Right hindlimb (tissue), 1 donor: Measurements from ENCODE around the gene SIPA1L2.

Experiments
- DNase-seq: peaks from one replicate; pipeline ENCODE4 v3.0.0-alpha.2; 2018

Gene SIPA1L2

DNA sequence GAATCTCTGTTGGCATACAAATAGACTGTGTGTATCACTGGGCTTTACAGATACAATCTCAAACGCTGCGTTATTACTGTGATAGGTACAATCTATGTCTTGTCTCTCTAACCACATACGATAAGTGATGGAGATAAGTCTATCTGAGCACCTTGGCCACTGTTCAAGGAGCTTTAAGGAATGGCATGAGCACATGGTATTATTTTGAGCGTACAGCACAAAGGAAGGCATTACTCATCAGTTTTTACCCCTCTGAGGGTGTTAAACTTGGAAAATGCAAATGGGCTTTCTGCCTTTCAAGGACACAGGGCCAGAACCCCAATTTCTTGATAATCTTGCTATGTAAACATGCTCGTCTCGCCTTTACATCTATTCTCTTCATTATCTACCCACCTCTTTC, 11.6 kb upstream of the SIPA1L2 start:
- no peak for DNase-seq

- no peak for DNase-seq
Measured at GRCh38 chr1:232636799-232637198, 6.9 kb upstream of the SIPA1L2 start.

- DNase-seq: no peak
Measured at GRCh38 chr1:232635778-232636356, 5.9 kb upstream of the SIPA1L2 start.

DNA sequence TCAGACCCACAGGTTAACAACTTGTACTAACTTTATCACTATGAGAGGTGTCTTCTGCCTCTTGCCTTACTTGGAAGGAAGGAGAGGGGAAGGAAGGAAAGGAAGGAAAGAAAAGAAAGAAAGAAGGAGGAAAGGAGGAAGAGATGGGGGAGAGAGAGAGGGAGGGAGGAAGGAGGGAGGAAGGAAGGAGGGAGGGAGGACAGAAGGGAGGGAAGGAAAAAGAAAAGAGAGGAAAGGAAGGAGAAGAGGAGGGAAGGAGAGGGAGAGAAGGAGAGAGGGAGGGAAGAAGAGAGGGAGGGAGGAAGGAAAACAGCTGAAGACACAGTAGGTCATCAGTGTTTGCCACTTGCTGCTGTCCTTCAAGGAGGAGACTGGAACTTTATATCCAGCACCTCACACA, 5.3 kb upstream of the SIPA1L2 start:
- no peak for DNase-seq

- no peak for DNase-seq
Measured at GRCh38 chr1:232634096-232634495, 4.2 kb upstream of the SIPA1L2 start.

DNA sequence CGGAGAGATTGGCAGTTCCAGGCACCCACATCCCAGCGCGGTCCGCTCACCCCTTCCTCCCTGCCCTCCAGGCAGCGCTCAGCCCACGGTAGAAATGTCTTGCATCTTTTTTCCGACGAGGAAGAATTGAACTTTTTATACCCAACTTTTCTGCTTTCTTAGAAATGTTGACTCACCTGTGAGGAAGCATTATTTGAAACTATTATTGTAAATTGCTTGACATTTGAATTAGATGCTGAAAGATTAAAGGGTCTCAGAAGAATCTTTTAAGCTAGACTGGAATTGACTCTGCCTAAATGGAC, 912 bp upstream of the SIPA1L2 start:
- no peak for DNase-seq

DNA sequence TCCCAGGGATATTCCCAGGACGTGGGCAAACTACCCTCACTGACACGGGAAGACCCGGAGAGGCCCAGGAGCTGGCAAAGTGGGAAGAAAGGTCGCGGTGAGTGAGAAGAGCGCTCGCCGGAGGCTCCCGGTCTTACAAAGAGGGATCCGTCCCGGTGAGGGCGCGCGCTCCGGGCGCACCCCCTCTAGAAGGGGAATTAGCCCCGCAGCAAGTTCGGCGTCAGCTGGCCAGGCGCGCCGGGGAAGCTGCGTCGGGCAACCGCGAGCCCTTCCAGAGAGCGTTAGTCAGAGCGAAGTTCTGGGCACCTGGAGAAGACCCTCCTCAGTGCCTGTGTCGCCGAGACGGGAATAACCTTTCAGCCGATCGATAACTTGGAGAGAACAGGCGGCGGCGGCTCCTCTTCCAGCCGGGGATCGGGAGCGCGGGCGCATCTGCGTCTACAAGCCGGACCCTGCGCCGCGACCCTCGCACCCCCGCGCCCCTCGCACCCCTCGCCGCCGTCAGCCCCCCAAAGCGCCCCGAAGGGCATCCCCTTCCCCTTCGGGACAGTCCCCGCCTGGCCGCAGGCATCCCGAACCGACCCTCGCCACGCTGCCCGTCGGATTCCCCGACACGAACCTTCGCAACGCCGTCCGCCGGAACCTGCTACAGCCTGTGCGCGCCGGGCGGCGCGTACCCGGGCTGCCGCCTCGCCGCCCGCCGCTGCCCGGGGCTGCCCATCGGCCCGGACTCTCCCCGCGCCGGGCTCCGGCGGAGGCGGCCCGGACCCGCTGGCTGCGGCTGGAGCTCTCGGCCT, 485 bp downstream of the SIPA1L2 start:
- peak; percentile 43 for DNase-seq

DNA sequence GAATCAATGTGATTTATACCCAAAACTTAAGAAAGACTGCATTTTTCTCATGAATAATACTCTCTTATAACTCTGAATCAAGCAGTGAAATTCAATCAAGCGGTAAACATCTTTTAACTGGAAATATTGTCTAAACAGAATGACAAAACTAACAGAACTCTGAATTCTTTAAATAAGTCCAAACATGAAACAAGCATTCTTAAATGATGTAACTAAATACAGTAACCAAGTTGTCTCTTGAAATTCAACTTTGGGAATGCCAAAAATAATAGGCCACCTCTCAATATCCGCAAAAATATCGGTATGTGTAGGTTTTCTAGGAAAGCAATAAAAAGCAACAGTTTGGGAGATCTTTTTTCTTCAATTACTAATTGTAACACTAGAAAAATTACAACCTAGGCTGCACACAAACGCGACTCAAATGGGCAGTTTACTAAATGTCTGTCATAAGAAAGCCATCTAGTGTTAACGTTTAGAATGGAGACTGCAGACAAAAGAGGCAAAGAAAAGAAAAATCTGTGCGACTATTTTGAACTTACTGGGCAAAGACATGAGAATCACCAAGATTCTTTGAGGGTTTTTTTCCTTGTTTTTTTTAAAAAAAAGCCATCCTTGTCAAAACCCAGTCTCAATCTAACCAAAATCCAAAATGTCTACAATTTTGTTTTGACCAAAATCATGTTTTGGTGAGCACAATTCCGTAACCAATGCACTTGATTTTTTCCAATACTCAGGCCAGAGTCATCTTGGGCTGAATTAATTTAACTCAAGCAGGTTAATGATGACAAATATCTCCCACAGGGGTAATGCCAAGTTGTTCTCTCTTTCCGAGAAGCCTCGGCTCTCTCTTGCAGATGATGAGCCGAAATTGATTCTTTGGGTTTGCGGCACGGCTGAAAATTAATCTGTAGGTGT, 1.3 kb downstream of the SIPA1L2 start:
- no peak for DNase-seq

- DNase-seq: no peak
Measured at GRCh38 chr1:232627645-232628334, 2.1 kb downstream of the SIPA1L2 start.

- DNase-seq: no peak
Measured at GRCh38 chr1:232627171-232627570, 2.8 kb downstream of the SIPA1L2 start.

- no peak for DNase-seq
Measured at GRCh38 chr1:232626452-232626851, 3.5 kb downstream of the SIPA1L2 start.

- no peak for DNase-seq
Measured at GRCh38 chr1:232625319-232625868, 4.5 kb downstream of the SIPA1L2 start.

GRCh38 chr1:232624546-232625281, 5.2 kb downstream of the SIPA1L2 start:
- no peak for DNase-seq

- DNase-seq: no peak
Measured at GRCh38 chr1:232622981-232623380, 7.0 kb downstream of the SIPA1L2 start.

- DNase-seq: no peak
Measured at GRCh38 chr1:232622378-232622777, 7.6 kb downstream of the SIPA1L2 start.

- DNase-seq: no peak
Measured at GRCh38 chr1:232621050-232621449, 8.9 kb downstream of the SIPA1L2 start.

GRCh38 chr1:232620356-232620969, 9.5 kb downstream of the SIPA1L2 start:
- peak; percentile 41 for DNase-seq

- no peak for DNase-seq
Measured at GRCh38 chr1:232617237-232617636, 12.7 kb downstream of the SIPA1L2 start.

GRCh38 chr1:232615306-232615800, 14.6 kb downstream of the SIPA1L2 start:
- no peak for DNase-seq

GRCh38 chr1:232614811-232615210, 15.1 kb downstream of the SIPA1L2 start:
- no peak for DNase-seq

- no peak for DNase-seq
Measured at GRCh38 chr1:232613752-232614381, 16.1 kb downstream of the SIPA1L2 start.
